IMR-90 (cell line): ENCODE data around the gene PDZD2. TPM values are rescaled to one million over a fixed set of nuclear protein-coding genes. Genes with fewer than 3 reads are reported as not detected.

ENCODE experiments used
- ATAC-seq: fragments of 200-7000 bp; cut with Tn5 transposase; 2 replicates; pipeline ENCODE4 v1.9.1; 2020; ENCODE audit warnings: low read depth, mild to moderate bottlenecking, moderate library complexity
- BruUV-seq: library from RNA; stranded (reverse); fragments of 400-500 nt; replicated peaks from 2 replicates; lab custom pipeline; 2021; lab: Mats Ljungman, UMichigan
- CTCF ChIA-PET: fragments of 300-600 bp; formaldehyde crosslinking; extraction: SDS; loops from one replicate; lab custom pipeline; 2021; ENCODE audit warnings: antibody characterized with exemption; lab: Yijun Ruan, JAX
- POLR2A ChIA-PET: fragments of 300-600 bp; sonication (Branson Sonifier 250); formaldehyde crosslinking; loops from one replicate; lab custom pipeline; 2022; ENCODE audit warnings: antibody characterized with exemption; ENCODE audit not compliant: unreplicated experiment; lab: Charles Lee
- DNase-seq: peaks from one replicate; pipeline ENCODE4 v3.0.0; 2013
- H2AFZ ChIP-seq: replicated peaks from 2 replicates; pipeline ENCODE3; 2013; ENCODE audit warnings: low read length, mild to moderate bottlenecking; ENCODE audit not compliant: poor library complexity
- H2AK5ac ChIP-seq: 2 replicates; pipeline ENCODE4 v1.6.1; 2013; ENCODE audit warnings: low read depth, low read length, inconsistent platforms
- H2AK9ac ChIP-seq: replicated peaks from 2 replicates; pipeline ENCODE3; 2013; ENCODE audit warnings: mild to moderate bottlenecking, low read depth, low read length, moderate library complexity; ENCODE audit not compliant: poor library complexity
- H2BK120ac ChIP-seq: 2 replicates; pipeline ENCODE4 v1.6.1; 2013; ENCODE audit warnings: low read depth, low read length, inconsistent platforms
- H2BK15ac ChIP-seq: 3 replicates; pipeline ENCODE4 v1.6.1; 2013; ENCODE audit warnings: low read depth, low read length, inconsistent platforms
- H2BK20ac ChIP-seq: 2 replicates; pipeline ENCODE4 v1.6.1; 2013; ENCODE audit warnings: low read depth, mild to moderate bottlenecking, inconsistent platforms, low read length, moderate library complexity
- H2BK5ac ChIP-seq: 2 replicates; pipeline ENCODE4 v1.6.1; 2013; ENCODE audit warnings: mild to moderate bottlenecking, low read depth, low read length, inconsistent platforms; ENCODE audit not compliant: poor library complexity, severe bottlenecking
- H3K14ac ChIP-seq: replicated peaks from 2 replicates; pipeline ENCODE4 v1.6.1; 2013; ENCODE audit warnings: low read depth, low read length, inconsistent platforms
- H3K18ac ChIP-seq: 2 replicates; pipeline ENCODE4 v1.6.1; 2013; ENCODE audit warnings: low read depth, low read length, control low read depth
- H3K23ac ChIP-seq: 2 replicates; pipeline ENCODE4 v1.6.1; 2013; ENCODE audit warnings: low read depth, low read length, inconsistent platforms
- H3K27ac ChIP-seq: 2 replicates; pipeline ENCODE4 v1.5.1; 2013; ENCODE audit warnings: mild to moderate bottlenecking, control low read depth, low read length; ENCODE audit not compliant: insufficient read depth
- H3K27me3 ChIP-seq: 2 replicates; pipeline ENCODE4 v1.6.1; 2013; ENCODE audit warnings: low read length; ENCODE audit not compliant: control insufficient read depth, insufficient read depth
- H3K36me3 ChIP-seq: 2 replicates; pipeline ENCODE4 v1.6.1; 2013; ENCODE audit warnings: low read length, mixed read lengths; ENCODE audit not compliant: control insufficient read depth, insufficient read depth
- H3K4ac ChIP-seq: 2 replicates; pipeline ENCODE4 v1.6.1; 2013; ENCODE audit warnings: low read depth, low read length, inconsistent platforms
- H3K4me1 ChIP-seq: 2 replicates; pipeline ENCODE4 v1.6.1; 2013; ENCODE audit warnings: low read length, mixed read lengths; ENCODE audit not compliant: control insufficient read depth, insufficient read depth
- H3K4me2 ChIP-seq: 2 replicates; pipeline ENCODE4 v1.6.1; 2013; ENCODE audit warnings: low read depth, mild to moderate bottlenecking, control low read depth, low read length, moderate library complexity
- H3K4me3 ChIP-seq: 2 replicates; pipeline ENCODE4 v1.5.1; 2013; ENCODE audit warnings: low read depth, mild to moderate bottlenecking, control low read depth, low read length, moderate library complexity; ENCODE audit not compliant: insufficient read depth
- H3K56ac ChIP-seq: 2 replicates; pipeline ENCODE4 v1.6.1; 2013; ENCODE audit warnings: low read length, inconsistent platforms; ENCODE audit not compliant: insufficient read depth; ENCODE audit errors: extremely low read depth
- H3K79me1 ChIP-seq, 2 experiments: 2 replicates each; pipeline ENCODE4 v1.6.1; 2013; ENCODE audit warnings: low read length in 2 of 2, inconsistent platforms in 1 of 2, low read depth in 1 of 2
- H3K9ac ChIP-seq: 2 replicates; pipeline ENCODE4 v1.6.1; 2013; ENCODE audit warnings: low read depth, low read length, control low read depth
- H3K9me1 ChIP-seq: 2 replicates; pipeline ENCODE4 v1.6.1; 2013; ENCODE audit warnings: low read length, inconsistent platforms; ENCODE audit not compliant: insufficient read depth
- H3K9me3 ChIP-seq: 2 replicates; pipeline ENCODE4 v1.6.1; 2013; ENCODE audit warnings: low read length; ENCODE audit not compliant: control insufficient read depth, insufficient read depth
- H4K20me1 ChIP-seq: 2 replicates; pipeline ENCODE4 v1.6.1; 2013; ENCODE audit warnings: low read length, inconsistent platforms; ENCODE audit not compliant: insufficient read depth
- H4K5ac ChIP-seq: 2 replicates; pipeline ENCODE4 v1.6.1; 2013; ENCODE audit warnings: mild to moderate bottlenecking, low read depth, low read length, control low read depth
- H4K8ac ChIP-seq, 2 experiments: 2 replicates each; pipeline ENCODE4 v1.6.1; 2013; ENCODE audit warnings: low read depth in 2 of 2, low read length in 2 of 2, control low read depth in 1 of 2, inconsistent platforms in 1 of 2
- H4K91ac ChIP-seq: 2 replicates; pipeline ENCODE4 v1.6.1; 2013; ENCODE audit warnings: low read depth, low read length, inconsistent platforms; ENCODE audit not compliant: insufficient read depth
- BHLHE40 ChIP-seq: fragments of 150-350 bp; IDR thresholded peaks from 2 replicates; pipeline ENCODE4 v1.6.1; 2016; ENCODE audit warnings: mild to moderate bottlenecking, low read depth, low read length
- RFX5 ChIP-seq: IDR thresholded peaks from 2 replicates; pipeline ENCODE4 v1.8.0; 2012; ENCODE audit warnings: low read depth, mild to moderate bottlenecking, low read length, moderate library complexity
- WGBS, 2 experiments: methylation state at CpG; one replicate each; pipeline versions ENCODE4 v1.1.5 to v1.1.7; 2013; ENCODE audit warnings: missing lambda C conversion rate in 2 of 2; ENCODE audit not compliant: insufficient read length in 1 of 2; ENCODE audit errors: extremely low coverage in 2 of 2; 5-methylcytosine and 5-hydroxymethylcytosine counted together
- dilution Hi-C: fragments of 300-500 bp; cut with HindIII; formaldehyde crosslinking; loops from one replicate; pipeline ENCODE4 v1.14.3; 2018; ENCODE audit warnings: low sequenced_read_pairs; ENCODE audit not compliant: unreplicated experiment
- in situ Hi-C: fragments of 300-500 bp; cut with MboI; formaldehyde crosslinking; loops from 3 replicates; pipeline ENCODE4 v1.14.3; 2019; ENCODE audit warnings: low sequenced_read_pairs, inconsistent platforms, mixed read lengths
- intact Hi-C: fragments of 100-400 bp; cut with micrococcal nuclease; formaldehyde crosslinking; loops from 2 replicates; pipeline ENCODE4 v1.10.0; 2022
- polyA plus RNA-seq, 3 experiments: library from polyadenylated mRNA; depleted of rRNA; stranded (reverse); fragments of >200 nt; gene quantifications; 2 replicates each; pipeline ENCODE4 v1.2.3, GENCODE V29; 2012; ENCODE audit warnings: low replicate concordance in 1 of 3
- total RNA-seq: library from RNA; depleted of rRNA; stranded (reverse); fragments of >200 nt; gene quantifications from 2 replicates; pipeline ENCODE4 v1.2.3, GENCODE V29; 2012
- TF ChIP-seq, protein P1 (sequence below): conservative IDR thresholded peaks from 2 replicates; pipeline ENCODE4 v1.5.1; 2012; ENCODE audit warnings: mild to moderate bottlenecking, low read depth, low read length, improper control_type of control experiment
- TF ChIP-seq, protein P2 (sequence below): fragments of 150-350 bp; IDR thresholded peaks from 2 replicates; pipeline ENCODE4 v1.6.1; 2016; ENCODE audit warnings: low read depth, mild to moderate bottlenecking, low read length, moderate library complexity, borderline replicate concordance

Gene PDZD2
- total and polyA plus RNA-seq, 2 of the 4 experiments (the other 2 are of a cell fraction) = under 0.01 to 0.02 TPM

DNA sequence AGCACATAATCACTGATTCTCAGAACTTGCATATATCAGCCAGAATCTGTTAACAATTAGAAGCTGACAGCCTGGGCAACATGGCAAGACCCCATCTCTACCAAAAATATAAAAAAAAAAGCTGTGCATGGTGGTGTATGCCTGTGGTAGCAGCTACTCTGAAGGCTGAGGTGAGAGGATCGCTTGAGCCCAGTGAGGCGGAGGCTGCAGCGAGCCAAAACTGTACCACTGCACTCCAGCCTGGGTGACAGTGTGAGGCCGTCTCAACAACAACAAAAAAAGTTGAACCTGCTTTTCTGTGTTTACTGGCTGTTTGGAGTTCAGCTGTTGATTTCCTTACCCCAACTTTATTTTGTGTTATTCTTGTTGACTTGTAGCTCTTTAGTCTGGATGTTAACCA, 468.4 kb downstream of the PDZD2 start:
- peaks cover 7% of the 10 kb centered on the region; the same call in 1 of the 2 replicates for H3K9me1 ChIP-seq
- CTCF ChIA-PET = interaction anchor here (3.1 kb wide), 1 partner anchor 14 kb away, joined by 8 read pairs; no protein-coding TSS in a partner anchor
- H3K9me3 ChIP-seq = no peaks in the 10 kb centered on the region
- no peak overlapping the region for H2BK20ac ChIP-seq
- ATAC-seq = no peak
- H3K4me2 ChIP-seq = no peak overlapping the region
- H3K27me3 ChIP-seq = no peaks in the 10 kb centered on the region
- H3K36me3 ChIP-seq = peaks cover 46% of the 10 kb centered on the region
- H3K4me3 ChIP-seq = no peak overlapping the region
- H2AFZ ChIP-seq = no peak overlapping the region
- H3K27ac ChIP-seq = no peak overlapping the region
- H2BK120ac ChIP-seq = no peak overlapping the region
- DNase-seq = no peak
- intact Hi-C loops = no loop called here
- peaks cover 22 to 36% of the 10 kb centered on the region in 2 experiments for H3K79me1 ChIP-seq
- no TSS peak for BruUV-seq
- H3K4me1 ChIP-seq = no peaks in the 10 kb centered on the region
- no peak overlapping the region for H4K8ac ChIP-seq
- WGBS, 2 experiments = no CpG with 5 or more reads among the region's 4 CpGs
- H3K56ac ChIP-seq = no peak overlapping the region
- H3K4ac ChIP-seq = no peak overlapping the region
- H3K14ac ChIP-seq = no peak overlapping the region
- POLR2A ChIA-PET = no interaction called here
- no peak overlapping the region for H2BK5ac ChIP-seq
- H4K5ac ChIP-seq = no peak overlapping the region
- in situ Hi-C loops = no loop called here
- no peak overlapping the region for H2AK5ac ChIP-seq
- dilution Hi-C loops = no loop called here
- TF ChIP-seq BHLHE40 (no peak), RFX5 (no peak)
- TF ChIP-seq, protein P1, sequence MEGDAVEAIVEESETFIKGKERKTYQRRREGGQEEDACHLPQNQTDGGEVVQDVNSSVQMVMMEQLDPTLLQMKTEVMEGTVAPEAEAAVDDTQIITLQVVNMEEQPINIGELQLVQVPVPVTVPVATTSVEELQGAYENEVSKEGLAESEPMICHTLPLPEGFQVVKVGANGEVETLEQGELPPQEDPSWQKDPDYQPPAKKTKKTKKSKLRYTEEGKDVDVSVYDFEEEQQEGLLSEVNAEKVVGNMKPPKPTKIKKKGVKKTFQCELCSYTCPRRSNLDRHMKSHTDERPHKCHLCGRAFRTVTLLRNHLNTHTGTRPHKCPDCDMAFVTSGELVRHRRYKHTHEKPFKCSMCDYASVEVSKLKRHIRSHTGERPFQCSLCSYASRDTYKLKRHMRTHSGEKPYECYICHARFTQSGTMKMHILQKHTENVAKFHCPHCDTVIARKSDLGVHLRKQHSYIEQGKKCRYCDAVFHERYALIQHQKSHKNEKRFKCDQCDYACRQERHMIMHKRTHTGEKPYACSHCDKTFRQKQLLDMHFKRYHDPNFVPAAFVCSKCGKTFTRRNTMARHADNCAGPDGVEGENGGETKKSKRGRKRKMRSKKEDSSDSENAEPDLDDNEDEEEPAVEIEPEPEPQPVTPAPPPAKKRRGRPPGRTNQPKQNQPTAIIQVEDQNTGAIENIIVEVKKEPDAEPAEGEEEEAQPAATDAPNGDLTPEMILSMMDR = no peak
- TF ChIP-seq, protein P2, sequence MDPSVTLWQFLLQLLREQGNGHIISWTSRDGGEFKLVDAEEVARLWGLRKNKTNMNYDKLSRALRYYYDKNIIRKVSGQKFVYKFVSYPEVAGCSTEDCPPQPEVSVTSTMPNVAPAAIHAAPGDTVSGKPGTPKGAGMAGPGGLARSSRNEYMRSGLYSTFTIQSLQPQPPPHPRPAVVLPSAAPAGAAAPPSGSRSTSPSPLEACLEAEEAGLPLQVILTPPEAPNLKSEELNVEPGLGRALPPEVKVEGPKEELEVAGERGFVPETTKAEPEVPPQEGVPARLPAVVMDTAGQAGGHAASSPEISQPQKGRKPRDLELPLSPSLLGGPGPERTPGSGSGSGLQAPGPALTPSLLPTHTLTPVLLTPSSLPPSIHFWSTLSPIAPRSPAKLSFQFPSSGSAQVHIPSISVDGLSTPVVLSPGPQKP = no peak
- H4K91ac ChIP-seq = no peak overlapping the region
- H4K20me1 ChIP-seq = peaks cover 13% of the 10 kb centered on the region
- no peak overlapping the region for H3K9ac ChIP-seq
- H3K23ac ChIP-seq = no peak overlapping the region
- H3K18ac ChIP-seq = no peak overlapping the region
- no peak overlapping the region for H2AK9ac ChIP-seq
- no peak overlapping the region for H2BK15ac ChIP-seq
